H9 (cell line): ENCODE results near the gene VPS13A. TPM values are rescaled to one million over a fixed set of nuclear protein-coding genes. Genes with fewer than 3 reads are reported as not detected.

Experiments
- DNase-seq: peaks from one replicate; pipeline ENCODE4 v3.0.0-alpha.2; 2017
- H2AFZ ChIP-seq: one replicate; pipeline ENCODE4 v1.6.1; 2013; ENCODE audit warnings: mild to moderate bottlenecking, low read length, control low read depth, moderate library complexity
- H2AK5ac ChIP-seq: 2 replicates; pipeline ENCODE4 v1.6.1; 2013; ENCODE audit warnings: low read length, control low read depth, mixed read lengths; ENCODE audit not compliant: insufficient read length
- H2BK120ac ChIP-seq: one replicate; pipeline ENCODE4 v1.6.1; 2013; ENCODE audit warnings: low read depth, mild to moderate bottlenecking, low read length, control low read depth, inconsistent platforms; ENCODE audit not compliant: poor library complexity, severe bottlenecking
- H2BK12ac ChIP-seq: 2 replicates; pipeline ENCODE4 v1.6.1; 2013; ENCODE audit warnings: low read length, control low read depth, mixed read lengths, low read depth; ENCODE audit not compliant: insufficient read length
- H2BK15ac ChIP-seq: 2 replicates; pipeline ENCODE4 v1.6.1; 2013; ENCODE audit warnings: low read depth, low read length, control low read depth
- H2BK20ac ChIP-seq: one replicate; pipeline ENCODE4 v1.6.1; 2013; ENCODE audit warnings: low read depth, mild to moderate bottlenecking, low read length, control low read depth, inconsistent platforms; ENCODE audit not compliant: poor library complexity, severe bottlenecking
- H2BK5ac ChIP-seq: 2 replicates; pipeline ENCODE4 v1.6.1; 2013; ENCODE audit warnings: low read length, control low read depth, mixed read lengths; ENCODE audit not compliant: insufficient read length
- H3K14ac ChIP-seq: 2 replicates; pipeline ENCODE4 v1.6.1; 2013; ENCODE audit warnings: low read length, control low read depth; ENCODE audit not compliant: insufficient read depth
- H3K18ac ChIP-seq: 2 replicates; pipeline ENCODE4 v1.6.1; 2013; ENCODE audit warnings: low read depth, mild to moderate bottlenecking, mixed read lengths, low read length, control low read depth; ENCODE audit not compliant: insufficient read length
- H3K23ac ChIP-seq: 2 replicates; pipeline ENCODE4 v1.6.1; 2013; ENCODE audit warnings: low read length, control low read depth, mixed read lengths, low read depth; ENCODE audit not compliant: insufficient read length
- H3K23me2 ChIP-seq: 2 replicates; pipeline ENCODE4 v1.6.1; 2013; ENCODE audit warnings: low read depth, mild to moderate bottlenecking, mixed read lengths, low read length, control low read depth; ENCODE audit not compliant: insufficient read length, poor library complexity, severe bottlenecking
- H3K27ac ChIP-seq: 2 replicates; pipeline ENCODE4 v1.5.1; 2013; ENCODE audit warnings: low read length, control low read depth, mixed read lengths, low read depth; ENCODE audit not compliant: insufficient read length
- H3K27me3 ChIP-seq: 2 replicates; pipeline ENCODE4 v1.6.1; 2013; ENCODE audit warnings: low read length, control low read depth, inconsistent platforms; ENCODE audit not compliant: insufficient read depth
- H3K4ac ChIP-seq: 2 replicates; pipeline ENCODE4 v1.6.1; 2013; ENCODE audit warnings: low read depth, mild to moderate bottlenecking, control low read depth, inconsistent platforms, low read length, moderate library complexity
- H3K4me1 ChIP-seq: 2 replicates; pipeline ENCODE4 v1.6.1; 2013; ENCODE audit warnings: low read length, control low read depth, inconsistent platforms; ENCODE audit not compliant: insufficient read depth
- H3K4me2 ChIP-seq: 2 replicates; pipeline ENCODE4 v1.6.1; 2013; ENCODE audit warnings: low read length, control low read depth, mixed read lengths; ENCODE audit not compliant: insufficient read length, insufficient read depth
- H3K56ac ChIP-seq: 2 replicates; pipeline ENCODE4 v1.6.1; 2013; ENCODE audit warnings: low read depth, mild to moderate bottlenecking, mixed read lengths, low read length, control low read depth; ENCODE audit not compliant: insufficient read length
- H3K79me1 ChIP-seq: 2 replicates; pipeline ENCODE4 v1.6.1; 2013; ENCODE audit warnings: low read depth, mild to moderate bottlenecking, moderate library complexity, low read length, control low read depth, inconsistent platforms; ENCODE audit not compliant: insufficient read depth, poor library complexity, severe bottlenecking
- H3K79me2 ChIP-seq: 2 replicates; pipeline ENCODE4 v1.6.1; 2013; ENCODE audit warnings: low read length, control low read depth, inconsistent platforms; ENCODE audit not compliant: insufficient read depth
- H3K9ac ChIP-seq: 2 replicates; pipeline ENCODE4 v1.6.1; 2013; ENCODE audit warnings: low read length, control low read depth, mixed read lengths; ENCODE audit not compliant: insufficient read length; ENCODE audit errors: extremely low read depth
- H3K9me3 ChIP-seq: one replicate; pipeline ENCODE4 v1.6.1; 2013; ENCODE audit warnings: low read depth, low read length, inconsistent platforms; ENCODE audit not compliant: control insufficient read depth
- H3T11ph ChIP-seq: one replicate; pipeline ENCODE4 v1.6.1; 2013; ENCODE audit warnings: mild to moderate bottlenecking, low read length, control low read depth, inconsistent platforms
- H4K20me1 ChIP-seq: one replicate; pipeline ENCODE4 v1.6.1; 2013; ENCODE audit not compliant: control insufficient read depth, insufficient read length, insufficient read depth
- H4K5ac ChIP-seq: 2 replicates; pipeline ENCODE4 v1.6.1; 2013; ENCODE audit warnings: low read depth, mild to moderate bottlenecking, mixed read lengths, low read length, control low read depth; ENCODE audit not compliant: insufficient read length
- H4K8ac ChIP-seq: replicated peaks from 2 replicates; pipeline ENCODE4 v1.6.1; 2013; ENCODE audit warnings: low read length, control low read depth, mixed read lengths, low read depth; ENCODE audit not compliant: insufficient read length
- H4K91ac ChIP-seq: 2 replicates; pipeline ENCODE4 v1.6.1; 2013; ENCODE audit warnings: low read depth, mild to moderate bottlenecking, moderate library complexity, mixed read lengths, low read length, control low read depth; ENCODE audit not compliant: insufficient read length
- H3K27ac Mint-ChIP-seq, 3 experiments: 2 replicates in 2 of 3; 3 replicates in 1 of 3; pipeline ENCODE4 v1.8.0; 2020 to 2021; ENCODE audit warnings: mixed read lengths in 3 of 3, mild to moderate bottlenecking in 1 of 3, moderate library complexity in 1 of 3
- H3K27me3 Mint-ChIP-seq: 2 replicates; pipeline ENCODE4 v1.8.0; 2021; ENCODE audit warnings: low read depth, mild to moderate bottlenecking, moderate library complexity, mixed read lengths
- H3K36me3 Mint-ChIP-seq, 3 experiments: 2 replicates in 2 of 3; 3 replicates in 1 of 3; pipeline ENCODE4 v1.8.0; 2020 to 2021; ENCODE audit warnings: low read depth in 3 of 3, mixed read lengths in 3 of 3; ENCODE audit not compliant: insufficient read depth in 1 of 3
- H3K4me1 Mint-ChIP-seq, 2 experiments: 2 replicates each; pipeline ENCODE4 v1.8.0; 2020; ENCODE audit warnings: mixed read lengths in 2 of 2
- H3K4me3 Mint-ChIP-seq, 2 experiments: 2 replicates in 1 of 2; 3 replicates in 1 of 2; pipeline ENCODE4 v1.8.0; 2020 to 2021; ENCODE audit warnings: mild to moderate bottlenecking in 2 of 2, mixed read lengths in 2 of 2, moderate library complexity in 1 of 2
- H3K9me3 Mint-ChIP-seq, 2 experiments: 2 replicates in 1 of 2; 3 replicates in 1 of 2; pipeline ENCODE4 v1.8.0; 2020; ENCODE audit warnings: mild to moderate bottlenecking in 2 of 2, mixed read lengths in 2 of 2, moderate library complexity in 1 of 2
- CTCF ChIP-seq: fragments of 200-600 bp; sonication (generic); conservative IDR thresholded peaks from 3 replicates; pipeline ENCODE4 v1.8.0; 2021; ENCODE audit warnings: antibody characterized with exemption, mild to moderate bottlenecking
- WGBS: extraction: QIAGEN DNeasy Blood & Tissue Kit; methylation state at CpG from one replicate; pipeline ENCODE4 v1.1.7; 2013; ENCODE audit warnings: missing lambda C conversion rate, low lambda C conversion rate, mixed read lengths; ENCODE audit not compliant: insufficient read length; ENCODE audit errors: extremely low coverage; 5-methylcytosine and 5-hydroxymethylcytosine counted together
- total RNA-seq: library from RNA; stranded (reverse); gene quantifications from 2 replicates; pipeline ENCODE4 v1.2.1, GENCODE V29; 2021

VPS13A gene
- total RNA-seq, 1 experiment from 2014 or later, result 34.0 TPM

DNA sequence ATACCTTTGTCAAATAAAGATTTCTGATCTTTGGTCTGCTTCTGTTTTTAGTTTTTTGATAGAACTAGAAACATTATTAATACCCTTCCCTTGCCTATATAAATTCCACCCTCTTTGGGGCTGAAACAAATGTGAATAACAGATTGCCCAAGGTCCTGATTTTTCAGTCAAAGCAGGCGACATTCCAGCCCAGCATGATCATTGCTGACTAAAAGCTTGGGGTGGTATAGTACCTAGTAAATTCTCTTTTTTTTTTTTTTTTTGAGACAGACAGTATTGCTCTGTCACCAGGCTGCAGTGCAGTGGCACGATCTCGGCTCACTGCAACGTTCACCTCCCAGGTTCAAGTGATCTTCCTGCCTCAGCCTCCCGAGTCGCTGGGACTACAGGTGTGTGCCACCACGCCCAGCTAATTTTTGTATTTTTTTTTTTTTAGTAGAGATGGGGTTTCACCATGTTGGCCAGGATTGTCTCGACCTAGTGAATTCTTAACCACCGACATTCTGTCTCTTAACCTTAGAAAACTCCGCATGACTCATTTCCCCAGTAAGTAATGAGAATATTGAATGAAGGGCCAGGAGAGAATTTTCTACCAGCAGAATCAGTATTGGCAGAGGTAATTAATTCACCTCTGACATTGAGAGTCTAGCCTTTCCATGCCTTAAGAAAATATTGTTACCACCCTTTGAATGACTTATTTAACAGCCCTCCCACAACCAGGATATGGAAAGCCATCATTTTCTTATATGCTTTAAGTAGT lies 244.4 kb downstream of the VPS13A start:
- Histone ChIP-seq H2BK20ac (no peak overlapping the region), H4K20me1 (no peaks in the 10 kb centered on the region), H3K27ac (no peak overlapping the region), H2BK120ac (no peak overlapping the region), H3K79me1 (no peaks in the 10 kb centered on the region), H3K9me3 (no peaks in the 10 kb centered on the region), H3K56ac (no peak overlapping the region), H2BK15ac (no peak overlapping the region), H2BK5ac (no peak overlapping the region), H4K8ac (no peak overlapping the region), H3K79me2 (no peaks in the 10 kb centered on the region), H3K14ac (no peak overlapping the region), H3K23me2 (no peaks in the 10 kb centered on the region), H2AFZ (no peak overlapping the region), H3T11ph (no peak overlapping the region), H3K18ac (no peak overlapping the region), H3K9ac (no peak overlapping the region), H3K4me1 (no peaks in the 10 kb centered on the region), H3K4ac (no peak overlapping the region), H3K4me2 (no peak overlapping the region), H3K27me3 (no peaks in the 10 kb centered on the region), H4K5ac (no peak overlapping the region), H4K91ac (no peak overlapping the region), H2AK5ac (no peak overlapping the region), H2BK12ac (no peak overlapping the region), H3K23ac (no peak overlapping the region)
- TF ChIP-seq CTCF, result no peak
- no CpG with 5 or more reads among the region's 10 CpGs for WGBS
- no peaks in the 10 kb centered on the region for H3K27me3 Mint-ChIP-seq
- H3K9me3 Mint-ChIP-seq, result no peaks in the 10 kb centered on the region; a peak in 1 of 5 replicates
- no peak overlapping the region for H3K27ac Mint-ChIP-seq
- H3K4me1 Mint-ChIP-seq, result no peaks in the 10 kb centered on the region; a peak in 1 of 4 replicates
- no peak for DNase-seq
- no peak overlapping the region for H3K4me3 Mint-ChIP-seq
- no peaks in the 10 kb centered on the region; a peak in 2 of 7 replicates for H3K36me3 Mint-ChIP-seq
